Right ventricle myocardium superior (tissue), 1 donor: ENCODE measurements around the gene ATP7B. TPM values are rescaled to one million over a fixed set of nuclear protein-coding genes. Genes with fewer than 3 reads are reported as not detected.
"Not testable (repeated sequence)": the region's sequence is repeated elsewhere in the genome, so short reads cannot be mapped to it uniquely, and the experiment has no call there.

Experiments
- ATAC-seq: fragments of 200-7000 bp; cut with Tn5 transposase; one replicate; pipeline ENCODE4 v1.9.1; 2020; ENCODE audit warnings: mild to moderate bottlenecking; ENCODE audit not compliant: poor library complexity
- DNase-seq: peaks from one replicate; pipeline ENCODE4 v3.0.0-alpha.2; 2020
- intact Hi-C: fragments of 100-400 bp; cut with DNase I; formaldehyde crosslinking; loops from one replicate; pipeline ENCODE4 v1.11.2; 2022
- long read RNA-seq: library from polyadenylated mRNA; unstranded; transcript quantifications from one replicate; pipeline ENCODE4 v2.0.0, GENCODE V29; 2021
- total RNA-seq: library from RNA; stranded (reverse); fragmentation: NEBNext Ultra II Directional; extraction: Animal tissue kit (Norgen Biotek cat#: 25700); gene quantifications from one replicate; pipeline ENCODE4 v1.2.1, GENCODE V29; 2021
- donor health status: DM: no; HTN: yes; CAD: no; lungs with severe emphysema.

Gene ATP7B
- total RNA-seq = 3.6 TPM
- long read RNA-seq, partial matches to known transcripts = 5 of 5 reads
- long read RNA-seq, other reads (novel, unspliced or antisense) = 0 of 5 reads

DNA sequence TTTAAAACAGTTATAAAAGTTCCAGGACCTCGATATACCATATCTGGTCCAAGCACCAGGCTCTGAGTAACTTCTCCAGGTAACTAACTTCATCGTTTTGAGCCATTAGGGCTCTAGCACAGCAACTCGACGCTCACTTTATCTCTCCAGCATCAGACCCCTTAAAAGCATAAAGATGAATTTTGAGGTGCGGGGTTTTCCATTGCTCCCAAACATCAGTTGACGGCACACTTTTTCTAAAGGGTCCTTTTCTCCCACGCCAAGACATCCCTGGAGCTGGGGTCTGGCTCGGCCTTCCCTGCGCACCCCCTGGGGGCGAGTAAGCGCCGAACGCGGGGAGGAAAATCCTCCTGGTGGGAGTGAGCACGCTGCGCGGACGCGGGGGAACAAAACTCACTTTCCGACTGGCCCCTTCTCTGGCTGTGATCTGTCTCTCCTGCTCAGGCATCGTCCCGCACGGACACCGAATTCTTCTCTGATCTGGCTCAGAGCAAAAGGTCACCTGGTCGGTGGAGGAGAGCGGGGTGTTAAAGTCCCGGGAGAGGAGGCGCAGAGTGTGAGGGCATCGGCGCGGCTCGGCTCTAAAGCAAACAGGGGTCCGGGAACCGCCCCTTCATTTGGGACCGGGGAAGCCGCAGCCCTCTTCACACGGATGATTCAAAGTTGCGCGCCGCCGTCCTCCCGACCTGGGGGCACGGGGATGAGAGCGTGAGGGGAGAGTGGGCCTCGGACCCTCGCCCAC is at the start of gene ATP7B:
TSS of gene ATP7B (minus strand) at position 561 of the 742 bp plus-strand sequence. CDS start at position 448, 113 bp downstream.
- ATAC-seq (peak; percentile 36), DNase-seq (peak; percentile 47)
- intact Hi-C loops = no loop called here

DNA sequence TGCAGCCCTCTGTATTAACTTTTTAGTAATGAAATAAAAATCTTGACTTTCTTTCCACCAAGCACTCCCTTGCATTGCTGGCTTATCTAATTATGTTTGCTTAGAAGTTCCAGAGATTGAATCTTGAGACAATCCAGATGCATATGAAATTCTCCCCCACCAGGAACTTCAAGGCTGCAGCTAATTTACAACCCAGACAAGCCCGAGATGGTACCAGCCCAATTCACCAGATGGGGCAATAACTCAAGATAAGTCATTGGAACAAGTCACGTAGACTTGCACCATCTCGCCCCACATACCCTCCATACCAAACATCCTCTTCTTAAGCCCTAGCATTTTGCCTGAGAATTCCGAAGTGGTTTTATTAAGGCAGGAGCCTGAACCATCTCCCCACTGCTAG is 42.2 kb upstream of the ATP7B start:
- intact Hi-C loops = no loop called here
- no peak for ATAC-seq
- no peak for DNase-seq

DNA sequence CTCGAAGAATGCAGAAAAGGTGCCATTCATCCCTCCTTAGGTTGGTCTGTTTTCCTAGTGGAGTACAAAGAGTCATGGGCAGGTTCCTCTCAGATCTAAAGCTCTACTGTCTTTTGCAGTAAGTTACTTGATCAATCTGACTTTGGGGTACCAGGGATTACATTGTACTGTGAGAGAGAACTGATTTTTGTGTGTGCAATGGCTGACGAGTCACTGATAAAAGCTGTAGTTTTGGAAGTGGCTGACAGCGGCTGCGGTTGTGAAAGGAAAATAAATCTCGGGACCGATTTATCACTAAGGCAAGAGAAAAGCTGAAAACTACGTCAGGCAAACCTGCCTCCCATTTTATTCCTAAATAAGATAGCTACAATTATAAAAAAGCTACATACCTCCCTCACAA is 40.1 kb upstream of the ATP7B start:
- ATAC-seq = no peak
- intact Hi-C loops = no loop called here

DNA sequence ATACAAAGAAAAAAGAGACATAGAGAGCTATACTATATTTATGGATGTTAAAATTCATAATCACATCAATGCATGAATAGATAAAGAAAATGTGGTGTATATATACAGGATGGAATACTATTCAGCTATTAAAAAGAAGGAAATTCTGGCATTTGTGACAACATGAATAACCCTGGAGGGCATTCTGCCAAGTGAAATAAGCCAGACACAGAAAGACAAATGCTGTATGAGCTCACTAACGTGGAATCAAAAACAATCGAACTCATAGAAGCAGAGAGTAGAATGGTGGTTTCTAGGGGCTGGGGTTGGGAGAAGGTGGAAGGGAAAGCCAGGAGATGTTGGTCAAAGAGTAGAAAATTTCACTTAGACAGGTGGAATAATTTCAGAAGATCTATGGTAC is 37.3 kb upstream of the ATP7B start:
- no peak for DNase-seq

More for the DNA sequence above, 40.1 kb upstream of the ATP7B start:
- no peak for DNase-seq

DNA sequence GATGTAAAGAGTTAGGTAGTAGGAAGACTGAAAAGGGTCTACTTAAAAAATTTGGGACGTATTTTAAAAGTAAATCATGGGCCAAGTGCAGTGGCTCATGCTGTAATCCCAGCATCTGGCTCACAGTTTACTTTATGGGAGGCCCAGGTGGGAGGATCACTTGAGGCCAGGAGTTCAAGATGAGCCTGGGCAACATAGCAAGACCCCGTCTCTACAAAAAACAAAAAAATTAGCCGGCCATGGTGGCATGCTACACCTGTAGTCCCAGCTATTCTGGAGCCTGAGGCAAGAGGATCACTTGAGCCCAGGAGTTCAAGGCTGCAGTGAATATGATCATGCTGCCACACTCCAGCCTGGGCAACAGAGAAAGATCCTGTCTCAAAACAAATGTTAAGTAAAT is 36.2 kb upstream of the ATP7B start:
- intact Hi-C loops = no loop called here
- DNase-seq (no peak), ATAC-seq (no peak)

More for the DNA sequence above, 37.3 kb upstream of the ATP7B start:
- ATAC-seq = no peak
- intact Hi-C loops = no loop called here

DNA sequence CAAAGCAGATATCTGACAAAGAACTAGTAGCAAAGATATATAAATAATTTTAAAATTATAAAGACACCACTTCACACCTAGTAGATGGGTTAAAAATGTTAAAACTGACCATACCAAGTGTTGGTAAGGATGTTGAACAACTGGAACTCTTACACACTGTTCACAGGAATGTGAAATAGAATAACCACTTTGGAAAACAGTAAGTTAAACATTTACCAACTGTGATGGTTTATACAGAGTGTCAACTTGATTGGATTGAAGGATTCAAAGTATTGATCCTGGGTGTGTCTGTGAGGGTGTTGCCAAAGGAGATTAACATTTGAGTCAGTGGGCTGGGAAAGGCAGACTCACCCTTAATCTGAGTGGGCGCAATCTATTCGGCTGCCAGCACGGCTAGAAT is 32.4 kb upstream of the ATP7B start:
- DNase-seq = no peak
- intact Hi-C loops = no loop called here
- ATAC-seq = no peak

GRCh38 chr13:52036037-52036436 is 24.8 kb upstream of the ATP7B start:
- intact Hi-C loops = no loop called here
- no peak for DNase-seq
- ATAC-seq = no peak

- intact Hi-C loops = no loop called here
- no peak for ATAC-seq
Observed at GRCh38 chr13:52034616-52035226, 23.5 kb upstream of the ATP7B start.

DNA sequence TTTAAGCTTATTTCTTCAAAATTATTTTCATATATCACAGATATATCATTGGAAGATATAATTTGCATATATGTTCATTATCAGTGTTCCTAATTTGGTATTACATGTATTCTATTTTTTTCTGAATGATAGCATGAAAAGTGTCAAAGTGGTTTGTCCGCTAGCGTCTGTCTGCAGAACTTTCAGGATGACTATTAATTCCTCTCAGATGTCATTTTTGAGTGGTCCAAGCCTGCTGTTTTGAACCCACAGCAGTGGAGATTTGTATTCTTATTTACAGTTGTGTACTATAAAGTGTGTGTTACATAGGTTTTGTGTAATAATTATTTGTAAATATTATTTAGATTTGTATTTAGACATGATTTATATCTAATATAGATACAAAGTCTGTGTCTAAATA is 21.8 kb upstream of the ATP7B start:
- ATAC-seq (no peak), DNase-seq (no peak)
- intact Hi-C loops = no loop called here

More at GRCh38 chr13:52034616-52035226, 23.5 kb upstream of the ATP7B start:
- no peak for DNase-seq

DNA sequence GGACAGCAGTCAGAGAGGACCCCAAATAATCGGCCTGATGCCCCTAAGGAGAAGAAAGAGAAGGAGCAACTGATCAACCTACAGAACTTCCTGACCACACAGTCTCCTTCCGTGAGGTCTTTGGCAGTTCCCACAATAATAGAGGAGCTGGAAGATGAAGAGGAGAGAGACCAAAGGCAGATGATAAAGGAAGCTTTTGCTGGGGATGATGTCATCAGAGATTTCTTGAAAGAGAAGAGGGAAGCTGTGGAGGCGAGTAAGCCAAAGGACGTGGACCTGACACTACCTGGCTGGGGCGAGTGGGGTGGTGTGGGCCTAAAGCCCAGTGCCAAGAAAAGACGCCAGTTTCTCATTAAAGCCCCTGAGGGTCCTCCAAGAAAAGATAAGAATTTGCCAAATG is 19.2 kb upstream of the ATP7B start:
- intact Hi-C loops = not testable (repeated sequence)

DNA sequence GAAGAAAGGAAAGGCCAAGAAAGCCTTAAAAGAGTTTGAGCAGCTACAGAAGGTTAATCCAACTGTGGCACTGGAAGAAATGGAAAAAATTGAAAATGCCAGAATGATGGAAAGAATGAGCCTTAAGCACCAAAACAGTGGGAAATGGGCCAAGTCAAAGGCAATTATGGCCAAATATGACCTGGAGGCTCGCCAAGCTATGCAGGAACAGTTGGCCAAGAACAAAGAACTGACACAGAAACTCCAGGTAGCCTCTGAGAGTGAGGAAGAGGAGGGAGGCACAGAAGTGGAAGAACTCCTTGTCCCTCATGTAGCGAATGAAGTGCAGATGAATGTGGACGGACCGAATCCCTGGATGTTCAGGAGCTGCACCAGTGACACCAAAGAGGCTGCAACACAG is 18.3 kb upstream of the ATP7B start:
- no peak for DNase-seq
- intact Hi-C loops = no loop called here
- no peak for ATAC-seq

More for the DNA sequence above, 19.2 kb upstream of the ATP7B start:
- not testable (repeated sequence) for ATAC-seq, DNase-seq

- no peak for ATAC-seq
- intact Hi-C loops = no loop called here
- no peak for DNase-seq
Observed at GRCh38 chr13:52027832-52028231, 16.6 kb upstream of the ATP7B start.

DNA sequence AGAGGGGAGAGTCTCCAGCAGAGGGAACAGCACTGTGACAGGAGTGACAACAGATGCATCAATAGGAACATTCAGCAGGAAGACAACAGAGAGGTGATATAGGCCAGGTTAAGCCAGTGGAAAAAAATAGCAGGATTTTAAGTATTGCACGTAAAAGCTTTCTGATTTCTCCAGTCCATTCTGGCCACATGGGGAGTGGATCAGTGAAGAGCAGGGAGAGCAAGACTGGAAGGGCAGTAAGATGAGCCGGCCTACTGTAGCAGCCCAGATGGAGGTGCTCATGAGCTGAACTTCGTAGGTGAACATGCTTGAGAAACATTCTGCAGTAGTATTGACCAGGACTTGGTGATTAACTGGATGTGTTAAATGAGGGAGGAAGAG is 15.0 kb upstream of the ATP7B start:
- intact Hi-C loops = no loop called here

DNA sequence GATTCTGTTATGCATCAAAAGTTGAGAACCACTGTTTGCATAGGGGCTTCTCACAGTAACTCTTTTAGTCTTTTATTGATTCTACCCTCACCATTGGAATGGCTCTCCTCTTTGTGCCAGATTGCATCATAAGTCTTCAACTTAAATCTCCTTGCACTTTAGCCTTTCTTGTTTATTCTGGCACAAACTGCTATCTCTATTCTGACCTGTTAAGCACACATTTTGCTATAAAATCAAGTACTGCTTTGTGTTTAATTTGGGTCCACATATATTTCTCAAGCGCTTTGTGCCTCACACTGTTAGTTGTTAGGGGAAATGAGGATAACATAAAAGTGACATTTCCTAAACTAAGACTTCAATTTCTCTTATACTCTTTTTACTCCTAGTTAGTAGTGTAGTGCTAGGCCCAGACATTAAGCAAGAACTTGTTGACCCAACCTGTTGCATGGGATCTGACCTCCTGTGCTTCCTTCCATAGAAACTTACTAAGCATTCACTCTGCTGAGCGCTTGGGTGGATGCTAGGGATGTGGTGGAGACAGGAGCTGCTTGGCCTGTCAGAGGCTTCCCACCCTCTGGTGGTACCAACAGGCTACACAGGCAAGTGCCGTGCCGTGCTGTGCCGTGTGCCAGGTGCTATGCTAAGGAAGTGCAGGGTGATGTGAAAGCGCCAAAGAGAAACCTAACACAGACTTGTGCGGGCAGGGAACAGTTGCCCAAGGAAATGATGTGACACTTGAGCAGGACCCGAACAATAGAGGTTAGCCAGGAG is 14.4 kb upstream of the ATP7B start:
- DNase-seq (no peak), ATAC-seq (no peak)
- intact Hi-C loops = no loop called here

More for the DNA sequence above, 15.0 kb upstream of the ATP7B start:
- no peak for ATAC-seq
- DNase-seq = no peak

DNA sequence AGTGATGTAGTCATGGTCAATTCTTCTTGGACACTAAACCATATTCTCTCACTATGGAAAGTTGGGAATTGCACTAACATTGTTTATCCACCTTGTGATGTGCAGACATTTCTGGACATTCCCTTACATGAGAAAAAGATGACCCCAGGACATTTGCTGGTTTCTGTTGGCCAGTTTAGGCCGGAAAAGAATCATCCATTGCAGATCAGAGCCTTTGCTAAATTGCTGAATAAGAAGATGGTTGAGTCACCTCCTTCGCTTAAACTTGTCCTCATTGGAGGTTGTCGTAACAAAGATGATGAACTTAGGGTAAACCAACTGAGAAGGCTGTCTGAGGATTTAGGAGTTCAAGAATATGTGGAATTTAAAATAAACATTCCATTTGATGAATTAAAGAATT is 13.2 kb upstream of the ATP7B start, which contains the start of gene UTP14C:
TSS of gene UTP14C (plus strand) at position 211 of the 400 bp plus-strand sequence. CDS start 4,114 bp downstream, outside the sequence.
- intact Hi-C loops = no loop called here

GRCh38 chr13:52022356-52022755 is 11.1 kb upstream of the ATP7B start:
- ATAC-seq (no peak), DNase-seq (no peak)
- intact Hi-C loops = no loop called here

More for the DNA sequence above, 13.2 kb upstream of the ATP7B start, which contains the start of gene UTP14C:
- no peak for DNase-seq
- no peak for ATAC-seq

DNA sequence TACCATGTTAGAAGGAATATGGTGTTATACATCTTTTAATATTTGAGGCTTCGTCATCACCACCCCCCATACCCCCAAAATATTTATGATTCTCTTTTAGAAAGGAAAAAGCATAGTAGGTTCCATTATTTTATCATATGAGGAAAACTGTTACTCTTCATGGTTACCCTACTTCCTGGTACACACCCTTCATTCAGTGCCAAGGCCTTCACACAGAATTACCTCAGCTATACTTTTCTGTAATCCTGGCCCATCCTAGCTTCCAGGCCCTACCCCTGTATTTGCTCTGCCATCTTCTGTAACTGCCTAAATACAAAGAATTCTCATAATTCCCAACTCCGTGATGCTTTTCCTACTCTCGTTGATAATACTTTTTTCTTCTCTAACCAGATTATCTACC is 8.9 kb upstream of the ATP7B start:
- intact Hi-C loops = no loop called here
- DNase-seq (no peak), ATAC-seq (no peak)

- DNase-seq = no peak
- ATAC-seq = no peak
- intact Hi-C loops = no loop called here
Observed at GRCh38 chr13:52016296-52016695, 5.0 kb upstream of the ATP7B start.

DNA sequence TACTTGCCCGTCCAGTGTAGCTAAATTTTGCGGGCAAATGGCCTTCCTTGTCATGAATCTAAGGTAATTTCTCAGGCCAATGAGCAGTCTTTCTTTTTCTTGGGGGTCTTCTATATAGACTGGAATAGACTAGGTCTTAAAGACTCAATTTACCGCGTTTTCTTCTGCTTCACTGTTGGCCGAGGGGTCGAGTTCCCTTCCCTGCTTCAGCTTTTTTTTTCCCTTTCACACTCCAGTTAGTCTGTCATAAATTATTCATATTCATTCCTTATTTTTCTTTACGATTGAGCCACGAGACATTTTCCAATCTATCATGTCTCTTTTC is 1.2 kb upstream of the ATP7B start:
- DNase-seq (no peak), ATAC-seq (no peak)
- intact Hi-C loops = no loop called here
